ENCODE data around the gene RPS6KA1. TPM values are rescaled to one million over a fixed set of nuclear protein-coding genes. Genes with fewer than 3 reads are reported as not detected.

Gene RPS6KA1
- total and polyA plus RNA-seq, 9 of the 15 experiments (the other 6 are each of a cell fraction or from before 2014, with no cell fraction given), result 2.4 to 61.0 (median 35.5) TPM

DNA sequence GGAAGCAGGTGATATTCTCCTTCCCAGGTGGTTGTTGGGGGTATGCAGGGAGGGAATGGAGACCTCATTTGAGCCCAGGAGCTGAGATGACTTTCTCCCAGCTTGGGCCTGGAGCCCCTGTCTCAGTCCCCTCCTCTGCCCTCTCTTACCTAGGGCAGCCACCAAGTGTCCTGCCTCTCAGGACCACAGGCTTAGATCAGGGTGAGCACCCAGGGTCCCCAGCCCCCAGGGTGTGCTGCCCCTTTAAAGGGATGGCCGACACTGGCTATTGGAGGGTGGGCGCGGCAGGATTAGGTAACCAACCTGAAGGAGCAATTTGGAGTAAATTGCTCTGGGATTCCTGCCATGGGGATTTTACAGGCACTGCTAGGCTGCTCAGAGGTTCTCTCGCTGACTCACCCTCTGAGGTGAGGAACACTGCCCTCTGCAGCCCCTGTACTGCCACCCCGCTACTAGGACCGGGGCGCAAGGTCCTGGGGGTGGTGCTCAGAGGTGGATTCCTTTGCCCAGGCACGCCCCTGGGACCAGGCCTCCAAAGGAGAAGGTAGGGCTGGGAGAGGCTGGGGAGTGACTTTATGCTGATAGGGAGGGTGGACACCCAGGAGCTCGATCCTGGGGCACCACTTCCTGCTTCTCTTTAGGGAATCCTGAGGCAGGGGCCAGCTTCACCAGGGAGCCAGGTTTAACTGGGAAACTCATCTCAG is 1.5 kb downstream of the RPS6KA1 start (continued):
- no peak for TF ChIP-seq ZNF639 (CRISPR knock-in tag; conservative IDR thresholded peaks at IDR 0.05 in 1 of 2, IDR thresholded peaks at IDR 0.05 in 1 of 2)
- no peak for TF ChIP-seq ZNF124 (CRISPR knock-in tag; IDR thresholded peaks at IDR 0.05)
- TF ChIP-seq ZKSCAN8 (CRISPR knock-in tag; IDR thresholded peaks at IDR 0.05), result no peak
- no peak for TF ChIP-seq RNF2 (IDR thresholded peaks at IDR 0.05)
- peak; percentile 15 to 67; a peak in 1 of 4 replicates for TF ChIP-seq MAZ (CRISPR knock-in tag; conservative IDR thresholded peaks at IDR 0.05 in 1 of 2, IDR thresholded peaks at IDR 0.05 in 1 of 2)
- peak; percentile 21 to 22; a peak in 2 of 4 replicates for TF ChIP-seq NRF1 (conservative IDR thresholded peaks at IDR 0.05 in 1 of 2, IDR thresholded peaks at IDR 0.05 in 1 of 2)
- TF ChIP-seq, protein P1, sequence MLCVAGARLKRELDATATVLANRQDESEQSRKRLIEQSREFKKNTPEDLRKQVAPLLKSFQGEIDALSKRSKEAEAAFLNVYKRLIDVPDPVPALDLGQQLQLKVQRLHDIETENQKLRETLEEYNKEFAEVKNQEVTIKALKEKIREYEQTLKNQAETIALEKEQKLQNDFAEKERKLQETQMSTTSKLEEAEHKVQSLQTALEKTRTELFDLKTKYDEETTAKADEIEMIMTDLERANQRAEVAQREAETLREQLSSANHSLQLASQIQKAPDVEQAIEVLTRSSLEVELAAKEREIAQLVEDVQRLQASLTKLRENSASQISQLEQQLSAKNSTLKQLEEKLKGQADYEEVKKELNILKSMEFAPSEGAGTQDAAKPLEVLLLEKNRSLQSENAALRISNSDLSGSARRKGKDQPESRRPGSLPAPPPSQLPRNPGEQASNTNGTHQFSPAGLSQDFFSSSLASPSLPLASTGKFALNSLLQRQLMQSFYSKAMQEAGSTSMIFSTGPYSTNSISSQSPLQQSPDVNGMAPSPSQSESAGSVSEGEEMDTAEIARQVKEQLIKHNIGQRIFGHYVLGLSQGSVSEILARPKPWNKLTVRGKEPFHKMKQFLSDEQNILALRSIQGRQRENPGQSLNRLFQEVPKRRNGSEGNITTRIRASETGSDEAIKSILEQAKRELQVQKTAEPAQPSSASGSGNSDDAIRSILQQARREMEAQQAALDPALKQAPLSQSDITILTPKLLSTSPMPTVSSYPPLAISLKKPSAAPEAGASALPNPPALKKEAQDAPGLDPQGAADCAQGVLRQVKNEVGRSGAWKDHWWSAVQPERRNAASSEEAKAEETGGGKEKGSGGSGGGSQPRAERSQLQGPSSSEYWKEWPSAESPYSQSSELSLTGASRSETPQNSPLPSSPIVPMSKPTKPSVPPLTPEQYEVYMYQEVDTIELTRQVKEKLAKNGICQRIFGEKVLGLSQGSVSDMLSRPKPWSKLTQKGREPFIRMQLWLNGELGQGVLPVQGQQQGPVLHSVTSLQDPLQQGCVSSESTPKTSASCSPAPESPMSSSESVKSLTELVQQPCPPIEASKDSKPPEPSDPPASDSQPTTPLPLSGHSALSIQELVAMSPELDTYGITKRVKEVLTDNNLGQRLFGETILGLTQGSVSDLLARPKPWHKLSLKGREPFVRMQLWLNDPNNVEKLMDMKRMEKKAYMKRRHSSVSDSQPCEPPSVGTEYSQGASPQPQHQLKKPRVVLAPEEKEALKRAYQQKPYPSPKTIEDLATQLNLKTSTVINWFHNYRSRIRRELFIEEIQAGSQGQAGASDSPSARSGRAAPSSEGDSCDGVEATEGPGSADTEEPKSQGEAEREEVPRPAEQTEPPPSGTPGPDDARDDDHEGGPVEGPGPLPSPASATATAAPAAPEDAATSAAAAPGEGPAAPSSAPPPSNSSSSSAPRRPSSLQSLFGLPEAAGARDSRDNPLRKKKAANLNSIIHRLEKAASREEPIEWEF (CRISPR knock-in tag; IDR thresholded peaks at IDR 0.05), result no peak
- no peak for TF ChIP-seq ZBED1 (IDR thresholded peaks at IDR 0.05)
- TF ChIP-seq NR4A1 (CRISPR knock-in tag; IDR thresholded peaks at IDR 0.05), result no peak
- TF ChIP-seq NR4A1 (tag; IDR thresholded peaks at IDR 0.05), result no peak
- TF ChIP-seq, protein P2, sequence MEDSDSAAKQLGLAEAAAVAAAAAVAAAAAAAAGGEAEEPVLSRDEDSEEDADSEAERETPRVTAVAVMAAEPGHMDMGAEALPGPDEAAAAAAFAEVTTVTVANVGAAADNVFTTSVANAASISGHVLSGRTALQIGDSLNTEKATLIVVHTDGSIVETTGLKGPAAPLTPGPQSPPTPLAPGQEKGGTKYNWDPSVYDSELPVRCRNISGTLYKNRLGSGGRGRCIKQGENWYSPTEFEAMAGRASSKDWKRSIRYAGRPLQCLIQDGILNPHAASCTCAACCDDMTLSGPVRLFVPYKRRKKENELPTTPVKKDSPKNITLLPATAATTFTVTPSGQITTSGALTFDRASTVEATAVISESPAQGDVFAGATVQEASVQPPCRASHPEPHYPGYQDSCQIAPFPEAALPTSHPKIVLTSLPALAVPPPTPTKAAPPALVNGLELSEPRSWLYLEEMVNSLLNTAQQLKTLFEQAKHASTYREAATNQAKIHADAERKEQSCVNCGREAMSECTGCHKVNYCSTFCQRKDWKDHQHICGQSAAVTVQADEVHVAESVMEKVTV (CRISPR knock-in tag; IDR thresholded peaks at IDR 0.05), result 0 out of 2 replicates have a peak, but pooled peaks have one; percentile 13
- peak; percentile 88 for TF ChIP-seq ATF3 (IDR thresholded peaks at IDR 0.05)
- peak; percentile 80 for TF ChIP-seq ATF3 (CRISPR knock-in tag; conservative IDR thresholded peaks at IDR 0.05)
- TF ChIP-seq, protein P3, sequence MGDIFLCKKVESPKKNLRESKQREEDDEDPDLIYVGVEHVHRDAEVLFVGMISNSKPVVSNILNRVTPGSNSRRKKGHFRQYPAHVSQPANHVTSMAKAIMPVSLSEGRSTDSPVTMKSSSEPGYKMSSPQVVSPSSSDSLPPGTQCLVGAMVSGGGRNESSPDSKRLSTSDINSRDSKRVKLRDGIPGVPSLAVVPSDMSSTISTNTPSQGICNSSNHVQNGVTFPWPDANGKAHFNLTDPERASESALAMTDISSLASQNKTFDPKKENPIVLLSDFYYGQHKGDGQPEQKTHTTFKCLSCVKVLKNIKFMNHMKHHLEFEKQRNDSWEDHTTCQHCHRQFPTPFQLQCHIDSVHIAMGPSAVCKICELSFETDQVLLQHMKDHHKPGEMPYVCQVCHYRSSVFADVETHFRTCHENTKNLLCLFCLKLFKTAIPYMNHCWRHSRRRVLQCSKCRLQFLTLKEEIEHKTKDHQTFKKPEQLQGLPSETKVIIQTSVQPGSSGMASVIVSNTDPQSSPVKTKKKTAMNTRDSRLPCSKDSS (IDR thresholded peaks at IDR 0.05; ENCODE audit: low read depth, partially characterized antibody), result no peak
